ENCODE measurements around the gene LAG3. TPM values are rescaled to one million over a fixed set of nuclear protein-coding genes. Genes with fewer than 3 reads are reported as not detected.

The LAG3 gene
- total and polyA plus RNA-seq, 2 donors (not counting 1 experiment from before 2014, with no cell fraction given) = 0.17 TPM

DNA sequence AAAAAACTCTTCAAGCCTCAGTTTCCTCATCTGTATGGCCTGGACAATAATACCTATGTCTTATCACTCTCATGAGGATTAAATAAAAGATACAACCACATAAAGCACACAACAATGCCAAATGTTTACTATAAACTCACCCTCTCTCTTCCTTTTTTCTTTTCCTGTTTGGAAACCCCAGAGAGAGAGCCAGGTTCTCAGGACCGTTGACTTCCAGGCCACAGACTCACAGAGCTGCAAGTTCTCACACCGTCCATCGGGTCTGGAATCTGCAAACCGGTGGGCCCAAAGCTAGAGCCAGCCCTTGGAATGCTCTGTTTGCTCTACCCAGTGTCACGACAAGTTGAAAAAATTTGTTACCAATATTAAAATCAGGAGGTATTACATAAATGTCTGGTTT lies 12.4 kb downstream of the LAG3 start:
- H3K4me3 ChIP-seq (replicated peaks in 1 of 4; ENCODE audit: control extremely low read depth in 1 of 4, insufficient read depth in 1 of 4, low read depth in 3 of 4, low read length in 4 of 4) = no peak overlapping the region
- TF ChIP-seq, protein P1, sequence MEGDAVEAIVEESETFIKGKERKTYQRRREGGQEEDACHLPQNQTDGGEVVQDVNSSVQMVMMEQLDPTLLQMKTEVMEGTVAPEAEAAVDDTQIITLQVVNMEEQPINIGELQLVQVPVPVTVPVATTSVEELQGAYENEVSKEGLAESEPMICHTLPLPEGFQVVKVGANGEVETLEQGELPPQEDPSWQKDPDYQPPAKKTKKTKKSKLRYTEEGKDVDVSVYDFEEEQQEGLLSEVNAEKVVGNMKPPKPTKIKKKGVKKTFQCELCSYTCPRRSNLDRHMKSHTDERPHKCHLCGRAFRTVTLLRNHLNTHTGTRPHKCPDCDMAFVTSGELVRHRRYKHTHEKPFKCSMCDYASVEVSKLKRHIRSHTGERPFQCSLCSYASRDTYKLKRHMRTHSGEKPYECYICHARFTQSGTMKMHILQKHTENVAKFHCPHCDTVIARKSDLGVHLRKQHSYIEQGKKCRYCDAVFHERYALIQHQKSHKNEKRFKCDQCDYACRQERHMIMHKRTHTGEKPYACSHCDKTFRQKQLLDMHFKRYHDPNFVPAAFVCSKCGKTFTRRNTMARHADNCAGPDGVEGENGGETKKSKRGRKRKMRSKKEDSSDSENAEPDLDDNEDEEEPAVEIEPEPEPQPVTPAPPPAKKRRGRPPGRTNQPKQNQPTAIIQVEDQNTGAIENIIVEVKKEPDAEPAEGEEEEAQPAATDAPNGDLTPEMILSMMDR (conservative IDR thresholded peaks at IDR 0.05 in 1 of 2, IDR thresholded peaks at IDR 0.05 in 1 of 2; ENCODE audit: low read depth in 1 of 2, low read length in 2 of 2) = no peak
- no peak for TF ChIP-seq EZH2 (IDR thresholded peaks at IDR 0.05; ENCODE audit: low read length, missing control alignments)
- H3K27ac ChIP-seq (ENCODE audit: insufficient read depth, low read length) = no peak overlapping the region
- no peaks in the 10 kb centered on the region for H4K20me1 ChIP-seq (ENCODE audit: control insufficient read depth, extremely low read depth, insufficient read depth, low read length)
- H3K27me3 ChIP-seq (ENCODE audit: control insufficient read depth, insufficient read depth, low read length) = no peaks in the 10 kb centered on the region
- peaks cover 4% of the 10 kb centered on the region for H3K79me2 ChIP-seq (ENCODE audit: control insufficient read depth, insufficient read depth, low read length)
- no peaks in the 10 kb centered on the region for H3K4me1 ChIP-seq (ENCODE audit: control insufficient read depth, extremely low read depth, insufficient read depth, low read length)
- H3K9ac ChIP-seq (ENCODE audit: insufficient read depth, low read length) = no peak overlapping the region
- DNase-seq (ENCODE audit: low read depth in 2 of 2) = no peak
- no peaks in the 10 kb centered on the region for H3K36me3 ChIP-seq (ENCODE audit: control insufficient read depth, insufficient read depth, low read length)
- H2AFZ ChIP-seq (ENCODE audit: low read length) = no peak overlapping the region
- H3K9me3 ChIP-seq (ENCODE audit: control insufficient read depth, insufficient read depth, low read depth, low read length) = no peaks in the 10 kb centered on the region
- no peak overlapping the region for H3K4me2 ChIP-seq (ENCODE audit: extremely low read depth, insufficient read depth, low read length)

DNA sequence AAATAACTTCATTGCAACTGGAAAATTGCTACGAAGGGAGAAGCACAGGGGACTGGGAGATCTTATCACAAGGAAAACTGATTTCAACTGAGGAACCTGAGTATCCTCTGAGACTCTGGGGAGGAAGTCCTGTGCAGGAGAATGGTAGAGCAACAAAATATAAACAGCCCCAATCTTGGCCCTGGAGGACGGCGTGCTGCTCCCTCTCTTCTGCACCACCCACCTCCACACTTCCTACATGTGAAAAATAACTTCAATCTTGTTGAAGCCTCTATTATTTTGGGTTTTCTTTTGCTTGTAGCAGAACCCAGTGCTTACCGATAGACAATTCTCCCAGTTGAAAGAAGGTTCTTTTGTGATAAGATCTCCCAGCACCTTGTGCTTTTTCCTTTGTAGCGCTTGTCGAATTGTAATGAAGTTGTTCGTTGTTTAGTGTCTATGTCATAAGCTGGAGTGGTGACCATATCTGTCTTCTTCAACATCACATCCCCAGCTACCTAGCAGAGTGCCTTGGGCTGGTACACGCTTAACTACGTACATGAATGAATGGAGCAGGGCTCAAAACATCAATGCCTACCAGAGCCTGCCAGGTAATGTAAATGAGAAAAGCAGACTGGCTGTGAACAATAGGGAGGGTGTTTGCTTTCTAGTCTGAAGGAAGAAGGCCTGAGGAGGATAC lies 14.2 kb downstream of the LAG3 start:
- no peak overlapping the region for H3K9ac ChIP-seq (ENCODE audit: insufficient read depth, low read length)
- H2AFZ ChIP-seq (ENCODE audit: low read length) = no peak overlapping the region
- TF ChIP-seq EZH2 (IDR thresholded peaks at IDR 0.05; ENCODE audit: low read length, missing control alignments) = no peak
- TF ChIP-seq, protein P1 (conservative IDR thresholded peaks at IDR 0.05 in 1 of 2, IDR thresholded peaks at IDR 0.05 in 1 of 2; ENCODE audit: low read depth in 1 of 2, low read length in 2 of 2) = no peak
- no peaks in the 10 kb centered on the region for H3K27me3 ChIP-seq (ENCODE audit: control insufficient read depth, insufficient read depth, low read length)
- no peaks in the 10 kb centered on the region for H3K36me3 ChIP-seq (ENCODE audit: control insufficient read depth, insufficient read depth, low read length)
- H4K20me1 ChIP-seq (ENCODE audit: control insufficient read depth, extremely low read depth, insufficient read depth, low read length) = no peaks in the 10 kb centered on the region
- DNase-seq (ENCODE audit: low read depth in 2 of 2) = no peak
- no peaks in the 10 kb centered on the region for H3K9me3 ChIP-seq (ENCODE audit: control insufficient read depth, insufficient read depth, low read depth, low read length)
- H3K27ac ChIP-seq (ENCODE audit: insufficient read depth, low read length) = no peak overlapping the region
- H3K4me1 ChIP-seq (ENCODE audit: control insufficient read depth, extremely low read depth, insufficient read depth, low read length) = no peaks in the 10 kb centered on the region
- no peak overlapping the region for H3K4me3 ChIP-seq (replicated peaks in 1 of 4; ENCODE audit: control extremely low read depth in 1 of 4, insufficient read depth in 1 of 4, low read depth in 3 of 4, low read length in 4 of 4)
- no peak overlapping the region for H3K4me2 ChIP-seq (ENCODE audit: extremely low read depth, insufficient read depth, low read length)
- H3K79me2 ChIP-seq (ENCODE audit: control insufficient read depth, insufficient read depth, low read length) = peaks cover 14% of the 10 kb centered on the region

DNA sequence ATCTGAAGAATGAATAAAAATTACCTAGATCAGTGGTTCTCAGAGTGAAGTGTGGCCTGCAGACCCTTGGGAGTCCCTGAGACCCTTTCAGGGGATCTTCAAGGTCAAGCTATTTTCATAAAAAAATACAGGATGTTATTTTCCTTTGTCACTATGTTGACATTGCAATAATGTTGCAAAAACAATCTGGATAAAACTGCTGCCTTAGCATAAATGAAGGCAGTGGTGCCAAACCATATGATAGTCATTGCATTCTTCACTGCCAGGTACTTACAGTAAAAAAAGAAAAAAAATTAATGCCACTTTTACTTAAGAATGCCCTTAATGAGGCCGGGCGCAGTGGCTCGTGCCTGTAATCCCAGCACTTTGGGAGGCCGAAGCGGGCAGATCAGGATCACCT lies 15.0 kb downstream of the LAG3 start:
- no peaks in the 10 kb centered on the region for H3K27me3 ChIP-seq (ENCODE audit: control insufficient read depth, insufficient read depth, low read length)
- no peak overlapping the region for H2AFZ ChIP-seq (ENCODE audit: low read length)
- no peak for DNase-seq (ENCODE audit: low read depth in 2 of 2)
- peaks cover 21% of the 10 kb centered on the region for H3K79me2 ChIP-seq (ENCODE audit: control insufficient read depth, insufficient read depth, low read length)
- H3K4me2 ChIP-seq (ENCODE audit: extremely low read depth, insufficient read depth, low read length) = no peak overlapping the region
- no peaks in the 10 kb centered on the region for H3K4me1 ChIP-seq (ENCODE audit: control insufficient read depth, extremely low read depth, insufficient read depth, low read length)
- no peaks in the 10 kb centered on the region for H3K9me3 ChIP-seq (ENCODE audit: control insufficient read depth, insufficient read depth, low read depth, low read length)
- H4K20me1 ChIP-seq (ENCODE audit: control insufficient read depth, extremely low read depth, insufficient read depth, low read length) = no peaks in the 10 kb centered on the region
- H3K9ac ChIP-seq (ENCODE audit: insufficient read depth, low read length) = no peak overlapping the region
- TF ChIP-seq, protein P1 (conservative IDR thresholded peaks at IDR 0.05 in 1 of 2, IDR thresholded peaks at IDR 0.05 in 1 of 2; ENCODE audit: low read depth in 1 of 2, low read length in 2 of 2) = no peak
- TF ChIP-seq EZH2 (IDR thresholded peaks at IDR 0.05; ENCODE audit: low read length, missing control alignments) = no peak
- no peak overlapping the region for H3K4me3 ChIP-seq (replicated peaks in 1 of 4; ENCODE audit: control extremely low read depth in 1 of 4, insufficient read depth in 1 of 4, low read depth in 3 of 4, low read length in 4 of 4)
- H3K27ac ChIP-seq (ENCODE audit: insufficient read depth, low read length) = no peak overlapping the region
- H3K36me3 ChIP-seq (ENCODE audit: control insufficient read depth, insufficient read depth, low read length) = no peaks in the 10 kb centered on the region
